HEK293 (cell line): ENCODE data around the gene COL6A1.

Source experiments
- CTCF ChIA-PET: fragments of 350-600 bp; formaldehyde crosslinking; extraction: SDS; loops from one replicate; lab custom pipeline; 2021; ENCODE audit warnings: antibody characterized with exemption; lab: Yijun Ruan, JAX
- POLR2A ChIA-PET: fragments of 300-600 bp; formaldehyde crosslinking; extraction: SDS; loops from one replicate; lab custom pipeline; 2020; ENCODE audit warnings: antibody characterized with exemption, inconsistent platforms; lab: Yijun Ruan, JAX
- H3K27ac ChIP-seq: fragments of 200-500 bp; sonication (Bioruptor generic); 2 replicates; pipeline ENCODE4 v1.5.1; 2014; ENCODE audit warnings: low read depth, low read length, control low read depth, inconsistent platforms; ENCODE audit errors: extremely low read depth
- H3K36me3 ChIP-seq, 2 experiments: fragments of 200-500 bp in 1 of 2; sonication (Bioruptor generic) in 1 of 2; 1 replicate in 1 of 2; 2 replicates in 1 of 2; pipeline ENCODE4 v1.5.1; 2014 to 2017; ENCODE audit warnings: inconsistent platforms in 2 of 2, low read length in 2 of 2; ENCODE audit not compliant: control insufficient read depth in 2 of 2, insufficient read depth in 1 of 2
- H3K4me1 ChIP-seq: fragments of 200-500 bp; sonication (Bioruptor generic); 2 replicates; pipeline ENCODE4 v1.5.1; 2014; ENCODE audit warnings: mild to moderate bottlenecking, low read length, inconsistent platforms; ENCODE audit not compliant: control insufficient read depth, insufficient read depth
- H3K4me3 ChIP-seq: 2 replicates; pipeline ENCODE4 v1.5.1; 2011; ENCODE audit warnings: low read depth, mild to moderate bottlenecking, control low read depth, low read length, moderate library complexity
- H3K9me3 ChIP-seq: fragments of 200-500 bp; sonication (Bioruptor generic); 2 replicates; pipeline ENCODE4 v1.5.1; 2014; ENCODE audit warnings: low read depth, low read length, inconsistent platforms; ENCODE audit not compliant: control insufficient read depth, insufficient read depth
- IKZF3 ChIP-seq: fragments of 450-650 bp; IDR thresholded peaks from 2 replicates; pipeline ENCODE4 v1.5.0; 2018; ENCODE audit warnings: missing biosample characterization, mild to moderate bottlenecking, missing genetic modification characterization, moderate library complexity
- KLF1 ChIP-seq: fragments of 450-650 bp; formaldehyde crosslinking; IDR thresholded peaks from 2 replicates; pipeline ENCODE4 v1.5.1; 2016; ENCODE audit warnings: missing biosample characterization, missing genetic modification characterization
- KLF17 ChIP-seq: fragments of 450-650 bp; formaldehyde crosslinking; IDR thresholded peaks from 2 replicates; pipeline ENCODE4 v1.5.1; 2016; ENCODE audit warnings: missing biosample characterization, missing genetic modification characterization
- ZBTB26 ChIP-seq: fragments of 450-650 bp; formaldehyde crosslinking; optimal IDR thresholded peaks from 2 replicates; pipeline ENCODE3; 2016; ENCODE audit warnings: missing biosample characterization, mild to moderate bottlenecking, missing genetic modification characterization
- ZFHX2 ChIP-seq: fragments of 450-650 bp; formaldehyde crosslinking; conservative IDR thresholded peaks from 2 replicates; pipeline ENCODE4 v1.5.1; 2016; ENCODE audit warnings: missing biosample characterization, missing genetic modification characterization
- ZIC2 ChIP-seq: fragments of 450-650 bp; formaldehyde crosslinking; IDR thresholded peaks from 2 replicates; pipeline ENCODE4 v1.5.1; 2016; ENCODE audit warnings: missing biosample characterization, missing genetic modification characterization
- ZNF169 ChIP-seq: fragments of 450-650 bp; formaldehyde crosslinking; IDR thresholded peaks from 2 replicates; pipeline ENCODE4 v1.5.1; 2016; ENCODE audit warnings: missing biosample characterization, missing genetic modification characterization
- ZNF18 ChIP-seq: fragments of 450-650 bp; formaldehyde crosslinking; IDR thresholded peaks from 2 replicates; pipeline ENCODE4 v1.5.1; 2016; ENCODE audit warnings: missing biosample characterization, missing genetic modification characterization
- ZNF248 ChIP-seq: fragments of 450-650 bp; formaldehyde crosslinking; IDR thresholded peaks from 2 replicates; pipeline ENCODE4 v1.5.1; 2017; ENCODE audit warnings: missing biosample characterization, missing genetic modification characterization
- ZNF311 ChIP-seq: fragments of 450-650 bp; formaldehyde crosslinking; IDR thresholded peaks from 2 replicates; pipeline ENCODE4 v1.5.1; 2017; ENCODE audit warnings: missing biosample characterization, missing genetic modification characterization, borderline replicate concordance
- ZNF350 ChIP-seq: fragments of 450-650 bp; formaldehyde crosslinking; IDR thresholded peaks from 2 replicates; pipeline ENCODE4 v1.5.0; 2017; ENCODE audit warnings: missing biosample characterization, mild to moderate bottlenecking, missing genetic modification characterization
- ZNF37A ChIP-seq: fragments of 450-650 bp; IDR thresholded peaks from 2 replicates; pipeline ENCODE4 v1.5.1; 2018; ENCODE audit warnings: missing biosample characterization, missing genetic modification characterization
- ZNF404 ChIP-seq: fragments of 450-650 bp; formaldehyde crosslinking; IDR thresholded peaks from 2 replicates; pipeline ENCODE4 v1.5.1; 2017; ENCODE audit warnings: missing biosample characterization, missing genetic modification characterization
- ZNF426 ChIP-seq: fragments of 450-650 bp; formaldehyde crosslinking; IDR thresholded peaks from 2 replicates; pipeline ENCODE4 v1.5.1; 2017; ENCODE audit warnings: missing biosample characterization, missing genetic modification characterization, mild to moderate bottlenecking, inconsistent platforms, moderate library complexity
- ZNF544 ChIP-seq: fragments of 450-650 bp; formaldehyde crosslinking; IDR thresholded peaks from 2 replicates; pipeline ENCODE4 v1.5.0; 2017; ENCODE audit warnings: missing biosample characterization, missing genetic modification characterization
- ZNF658 ChIP-seq: fragments of 450-650 bp; formaldehyde crosslinking; IDR thresholded peaks from 2 replicates; pipeline ENCODE4; 2016; ENCODE audit warnings: missing biosample characterization, missing genetic modification characterization
- ZNF670 ChIP-seq: fragments of 450-650 bp; formaldehyde crosslinking; IDR thresholded peaks from 2 replicates; pipeline ENCODE4 v1.5.1; 2016; ENCODE audit warnings: missing biosample characterization, missing genetic modification characterization, low read depth
- ZNF707 ChIP-seq: fragments of 450-650 bp; formaldehyde crosslinking; IDR thresholded peaks from 2 replicates; pipeline ENCODE4 v1.5.1; 2016; ENCODE audit warnings: missing biosample characterization, missing genetic modification characterization
- ZNF76 ChIP-seq: fragments of 450-650 bp; formaldehyde crosslinking; IDR thresholded peaks from 2 replicates; pipeline ENCODE4; 2016; ENCODE audit warnings: low read depth, missing biosample characterization, missing genetic modification characterization, borderline replicate concordance
- ZNF830 ChIP-seq: fragments of 450-650 bp; IDR thresholded peaks from 2 replicates; pipeline ENCODE4 v1.5.0; 2018; ENCODE audit warnings: missing biosample characterization, missing genetic modification characterization, low read depth, mild to moderate bottlenecking, moderate library complexity
- ZNF837 ChIP-seq: fragments of 450-650 bp; formaldehyde crosslinking; IDR thresholded peaks from 2 replicates; pipeline ENCODE4 v1.5.1; 2016; ENCODE audit warnings: missing biosample characterization, missing genetic modification characterization
- ZNF843 ChIP-seq: fragments of 450-650 bp; formaldehyde crosslinking; IDR thresholded peaks from 2 replicates; pipeline ENCODE4 v1.5.1; 2016; ENCODE audit warnings: missing biosample characterization, missing genetic modification characterization
- ZSCAN16 ChIP-seq: fragments of 450-650 bp; formaldehyde crosslinking; IDR thresholded peaks from 2 replicates; pipeline ENCODE4 v1.5.1; 2016; ENCODE audit warnings: missing biosample characterization, missing genetic modification characterization
- TF ChIP-seq, protein P1 (sequence below): fragments of 450-650 bp; formaldehyde crosslinking; IDR thresholded peaks from 2 replicates; pipeline ENCODE4 v1.5.1; 2016; ENCODE audit warnings: missing biosample characterization, missing genetic modification characterization, borderline replicate concordance
- TF ChIP-seq, protein P2 (sequence below): fragments of 450-650 bp; formaldehyde crosslinking; IDR thresholded peaks from 2 replicates; pipeline ENCODE4 v1.5.1; 2017; ENCODE audit warnings: missing biosample characterization, missing genetic modification characterization
- TF ChIP-seq, protein P3 (sequence below): fragments of 450-650 bp; formaldehyde crosslinking; IDR thresholded peaks from 2 replicates; pipeline ENCODE4 v1.5.1; 2017; ENCODE audit warnings: missing biosample characterization, mild to moderate bottlenecking, missing genetic modification characterization, moderate library complexity

Gene COL6A1

DNA sequence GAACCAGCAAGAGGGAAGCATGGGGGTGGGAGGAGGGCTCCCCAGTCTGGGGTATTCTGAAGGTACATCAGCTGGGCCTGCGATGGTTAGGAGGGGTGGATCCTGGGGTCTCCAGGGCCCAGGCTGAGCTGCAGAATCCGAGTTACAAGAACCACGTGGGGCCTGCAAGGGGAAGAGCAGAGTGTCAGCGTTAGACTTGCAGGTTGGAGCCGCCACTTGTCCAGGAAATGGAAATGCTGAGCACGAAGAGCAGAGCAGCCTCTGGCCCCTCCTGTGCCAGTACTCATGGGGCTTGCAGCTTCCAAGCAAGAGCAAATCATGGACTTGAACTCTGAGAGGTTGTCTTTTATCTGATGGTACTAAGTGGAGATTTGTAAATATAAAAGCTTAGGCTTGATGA lies 47.5 kb upstream of the COL6A1 start:
- CTCF ChIA-PET = interaction anchor here (0.6 to 0.8 kb wide), 2 partner anchors 11 to 703 kb away, joined by 3 read pairs; no protein-coding TSS in a partner anchor

DNA sequence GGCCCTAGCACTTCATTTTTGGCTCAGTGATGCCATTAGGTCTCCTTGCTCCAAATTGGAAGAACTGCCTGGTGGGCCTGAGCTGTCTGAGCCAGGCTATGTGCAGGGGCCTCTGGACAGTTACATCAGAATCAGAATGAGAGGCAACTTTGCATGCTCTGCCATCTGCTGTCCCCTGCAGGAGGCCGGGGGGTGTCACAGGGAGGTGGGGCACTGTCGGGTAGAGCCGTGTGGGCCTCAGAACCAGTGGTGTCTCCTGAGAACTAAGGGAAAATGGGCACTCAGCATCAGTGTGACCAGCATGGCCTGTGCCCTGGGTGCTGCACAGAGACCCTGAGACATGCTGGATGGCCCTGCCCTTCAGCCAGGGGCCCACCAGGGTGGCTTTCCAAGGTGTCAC lies 47.0 kb upstream of the COL6A1 start:
- no peaks in the 10 kb centered on the region for H3K9me3 ChIP-seq
- no peaks in the 10 kb centered on the region for H3K4me1 ChIP-seq
- CTCF ChIA-PET = interaction anchor here (0.6 to 2.6 kb wide), 3 partner anchors 9 to 704 kb away, joined by 3 to 7 read pairs (median 3); no protein-coding TSS in a partner anchor
- TF ChIP-seq ZNF76 (tag by site-specific recombination) (no peak), ZNF404 (tag by site-specific recombination) (no peak), ZBTB26 (tag by site-specific recombination) (no peak), ZNF311 (no peak), ZNF37A (no peak), ZSCAN16 (no peak)
- TF ChIP-seq, protein P1, sequence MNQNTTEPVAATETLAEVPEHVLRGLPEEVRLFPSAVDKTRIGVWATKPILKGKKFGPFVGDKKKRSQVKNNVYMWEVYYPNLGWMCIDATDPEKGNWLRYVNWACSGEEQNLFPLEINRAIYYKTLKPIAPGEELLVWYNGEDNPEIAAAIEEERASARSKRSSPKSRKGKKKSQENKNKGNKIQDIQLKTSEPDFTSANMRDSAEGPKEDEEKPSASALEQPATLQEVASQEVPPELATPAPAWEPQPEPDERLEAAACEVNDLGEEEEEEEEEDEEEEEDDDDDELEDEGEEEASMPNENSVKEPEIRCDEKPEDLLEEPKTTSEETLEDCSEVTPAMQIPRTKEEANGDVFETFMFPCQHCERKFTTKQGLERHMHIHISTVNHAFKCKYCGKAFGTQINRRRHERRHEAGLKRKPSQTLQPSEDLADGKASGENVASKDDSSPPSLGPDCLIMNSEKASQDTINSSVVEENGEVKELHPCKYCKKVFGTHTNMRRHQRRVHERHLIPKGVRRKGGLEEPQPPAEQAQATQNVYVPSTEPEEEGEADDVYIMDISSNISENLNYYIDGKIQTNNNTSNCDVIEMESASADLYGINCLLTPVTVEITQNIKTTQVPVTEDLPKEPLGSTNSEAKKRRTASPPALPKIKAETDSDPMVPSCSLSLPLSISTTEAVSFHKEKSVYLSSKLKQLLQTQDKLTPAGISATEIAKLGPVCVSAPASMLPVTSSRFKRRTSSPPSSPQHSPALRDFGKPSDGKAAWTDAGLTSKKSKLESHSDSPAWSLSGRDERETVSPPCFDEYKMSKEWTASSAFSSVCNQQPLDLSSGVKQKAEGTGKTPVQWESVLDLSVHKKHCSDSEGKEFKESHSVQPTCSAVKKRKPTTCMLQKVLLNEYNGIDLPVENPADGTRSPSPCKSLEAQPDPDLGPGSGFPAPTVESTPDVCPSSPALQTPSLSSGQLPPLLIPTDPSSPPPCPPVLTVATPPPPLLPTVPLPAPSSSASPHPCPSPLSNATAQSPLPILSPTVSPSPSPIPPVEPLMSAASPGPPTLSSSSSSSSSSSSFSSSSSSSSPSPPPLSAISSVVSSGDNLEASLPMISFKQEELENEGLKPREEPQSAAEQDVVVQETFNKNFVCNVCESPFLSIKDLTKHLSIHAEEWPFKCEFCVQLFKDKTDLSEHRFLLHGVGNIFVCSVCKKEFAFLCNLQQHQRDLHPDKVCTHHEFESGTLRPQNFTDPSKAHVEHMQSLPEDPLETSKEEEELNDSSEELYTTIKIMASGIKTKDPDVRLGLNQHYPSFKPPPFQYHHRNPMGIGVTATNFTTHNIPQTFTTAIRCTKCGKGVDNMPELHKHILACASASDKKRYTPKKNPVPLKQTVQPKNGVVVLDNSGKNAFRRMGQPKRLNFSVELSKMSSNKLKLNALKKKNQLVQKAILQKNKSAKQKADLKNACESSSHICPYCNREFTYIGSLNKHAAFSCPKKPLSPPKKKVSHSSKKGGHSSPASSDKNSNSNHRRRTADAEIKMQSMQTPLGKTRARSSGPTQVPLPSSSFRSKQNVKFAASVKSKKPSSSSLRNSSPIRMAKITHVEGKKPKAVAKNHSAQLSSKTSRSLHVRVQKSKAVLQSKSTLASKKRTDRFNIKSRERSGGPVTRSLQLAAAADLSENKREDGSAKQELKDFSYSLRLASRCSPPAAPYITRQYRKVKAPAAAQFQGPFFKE (tag by site-specific recombination) = no peak

More for the DNA sequence above, 47.5 kb upstream of the COL6A1 start:
- Histone ChIP-seq H3K4me3 (no peak overlapping the region), H3K4me1 (no peaks in the 10 kb centered on the region), H3K9me3 (no peaks in the 10 kb centered on the region), H3K36me3 (no peaks in the 10 kb centered on the region), H3K27ac (no peak overlapping the region)
- TF ChIP-seq, protein P2, sequence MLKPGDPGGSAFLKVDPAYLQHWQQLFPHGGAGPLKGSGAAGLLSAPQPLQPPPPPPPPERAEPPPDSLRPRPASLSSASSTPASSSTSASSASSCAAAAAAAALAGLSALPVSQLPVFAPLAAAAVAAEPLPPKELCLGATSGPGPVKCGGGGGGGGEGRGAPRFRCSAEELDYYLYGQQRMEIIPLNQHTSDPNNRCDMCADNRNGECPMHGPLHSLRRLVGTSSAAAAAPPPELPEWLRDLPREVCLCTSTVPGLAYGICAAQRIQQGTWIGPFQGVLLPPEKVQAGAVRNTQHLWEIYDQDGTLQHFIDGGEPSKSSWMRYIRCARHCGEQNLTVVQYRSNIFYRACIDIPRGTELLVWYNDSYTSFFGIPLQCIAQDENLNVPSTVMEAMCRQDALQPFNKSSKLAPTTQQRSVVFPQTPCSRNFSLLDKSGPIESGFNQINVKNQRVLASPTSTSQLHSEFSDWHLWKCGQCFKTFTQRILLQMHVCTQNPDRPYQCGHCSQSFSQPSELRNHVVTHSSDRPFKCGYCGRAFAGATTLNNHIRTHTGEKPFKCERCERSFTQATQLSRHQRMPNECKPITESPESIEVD (tag by site-specific recombination) = no peak
- TF ChIP-seq ZNF350 (tag by site-specific recombination) (no peak), ZNF37A (no peak), ZNF837 (no peak), ZNF169 (tag by site-specific recombination) (no peak), ZNF18 (tag by site-specific recombination) (no peak), ZNF843 (tag by site-specific recombination) (no peak), ZNF830 (tag by site-specific recombination) (no peak), ZFHX2 (tag by site-specific recombination) (no peak), ZNF544 (tag by site-specific recombination) (no peak), ZNF670 (tag by site-specific recombination) (no peak), KLF17 (tag by site-specific recombination) (no peak), ZNF248 (tag by site-specific recombination) (no peak), ZNF426 (tag by site-specific recombination) (no peak), IKZF3 (tag by site-specific recombination) (no peak), ZNF658 (tag by site-specific recombination) (no peak), ZIC2 (tag by site-specific recombination) (no peak), KLF1 (tag by site-specific recombination) (no peak), ZNF707 (no peak)
- TF ChIP-seq, protein P3, sequence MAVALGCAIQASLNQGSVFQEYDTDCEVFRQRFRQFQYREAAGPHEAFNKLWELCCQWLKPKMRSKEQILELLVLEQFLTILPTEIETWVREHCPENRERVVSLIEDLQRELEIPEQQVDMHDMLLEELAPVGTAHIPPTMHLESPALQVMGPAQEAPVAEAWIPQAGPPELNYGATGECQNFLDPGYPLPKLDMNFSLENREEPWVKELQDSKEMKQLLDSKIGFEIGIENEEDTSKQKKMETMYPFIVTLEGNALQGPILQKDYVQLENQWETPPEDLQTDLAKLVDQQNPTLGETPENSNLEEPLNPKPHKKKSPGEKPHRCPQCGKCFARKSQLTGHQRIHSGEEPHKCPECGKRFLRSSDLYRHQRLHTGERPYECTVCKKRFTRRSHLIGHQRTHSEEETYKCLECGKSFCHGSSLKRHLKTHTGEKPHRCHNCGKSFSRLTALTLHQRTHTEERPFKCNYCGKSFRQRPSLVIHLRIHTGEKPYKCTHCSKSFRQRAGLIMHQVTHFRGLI (tag by site-specific recombination) = no peak
- POLR2A ChIA-PET = no interaction called here

More for the DNA sequence above, 47.0 kb upstream of the COL6A1 start:
- Histone ChIP-seq H3K27ac (no peak overlapping the region), H3K4me3 (no peak overlapping the region), H3K36me3 (no peaks in the 10 kb centered on the region)
- POLR2A ChIA-PET = no interaction called here
